Keratinocyte (primary cell): ENCODE data around the gene SLC16A9.
A peak's percentile ranks its signal among the peaks of the same experiment; 100 is the strongest.

ENCODE experiments used
- CTCF ChIP-seq, 3 experiments: IDR thresholded peaks in 1 of 3; conservative IDR thresholded peaks in 1 of 3; optimal IDR thresholded peaks in 1 of 3; 2 replicates in 2 of 3; 3 replicates in 1 of 3; pipeline versions ENCODE3 to v1.5.1; 2011; ENCODE audit warnings: low read length in 3 of 3, mild to moderate bottlenecking in 3 of 3, moderate library complexity in 2 of 3, control low read depth in 1 of 3, inconsistent platforms in 1 of 3; ENCODE audit not compliant: insufficient read depth in 2 of 3; ENCODE audit errors: extremely low read depth in 1 of 3
- EZH2 ChIP-seq: IDR thresholded peaks from one replicate; pipeline ENCODE4 v1.6.1; 2012; ENCODE audit warnings: inconsistent platforms, mild to moderate bottlenecking, low read length, moderate library complexity

DNA sequence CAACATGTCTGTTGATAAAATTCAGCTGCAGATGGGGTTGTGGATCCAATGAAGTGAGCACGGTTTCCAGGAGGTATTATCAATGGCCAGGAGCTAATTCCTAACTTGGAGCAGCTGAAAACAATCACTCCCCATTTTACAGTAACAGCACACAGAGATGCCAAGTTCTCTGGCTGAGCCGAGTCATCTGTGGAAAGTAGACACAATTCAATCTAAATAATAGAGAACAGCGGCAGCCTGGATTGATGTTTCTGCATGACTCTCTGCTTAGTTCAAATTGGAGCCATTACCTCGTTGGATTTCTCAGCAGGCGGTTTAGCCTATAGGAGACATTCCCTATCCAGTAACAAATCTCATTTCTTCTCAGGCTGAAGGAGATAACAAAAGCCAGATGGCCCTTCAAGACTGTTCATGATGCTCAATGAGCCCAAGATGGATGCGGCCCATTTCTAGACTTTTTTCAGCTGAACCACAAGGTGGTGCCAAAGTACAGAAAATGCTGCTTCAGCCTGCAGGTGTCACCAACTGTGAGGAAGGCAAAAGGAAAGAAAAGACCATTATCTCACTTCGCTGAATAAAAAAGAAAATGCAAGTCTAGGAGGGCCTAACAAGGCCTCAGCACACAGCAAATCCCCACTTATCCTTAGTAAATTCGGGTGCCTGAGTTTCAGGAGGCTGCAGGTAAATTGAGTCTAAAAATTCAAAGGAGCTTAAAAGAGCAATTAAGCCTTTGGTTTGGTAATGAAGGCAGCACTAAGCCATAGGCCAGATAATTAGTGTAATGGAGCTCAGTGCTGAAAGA, 83.7 kb downstream of the SLC16A9 start:
- TF ChIP-seq CTCF (optimal IDR thresholded peaks at IDR 0.05 in 1 of 3, IDR thresholded peaks at IDR 0.05 in 1 of 3, conservative IDR thresholded peaks at IDR 0.05 in 1 of 3; ENCODE audit: extremely low read depth in 1 of 3, insufficient read depth in 2 of 3, low read length in 3 of 3), result peak; percentile 59 to 83 (median 74)
- TF ChIP-seq EZH2, result no peak
